AG04449 (cell line): Measurements from ENCODE around the gene CLEC4G.

Experiments
- CTCF ChIA-PET: fragments of 350-600 bp; formaldehyde crosslinking; extraction: SDS; loops from one replicate; lab custom pipeline; 2021; ENCODE audit warnings: antibody characterized with exemption; lab: Yijun Ruan, JAX
- POLR2A ChIA-PET: fragments of 400-600, 350-600 bp; formaldehyde crosslinking; extraction: SDS; loops from one replicate; lab custom pipeline; 2020; ENCODE audit warnings: antibody characterized with exemption, inconsistent platforms; lab: Yijun Ruan, JAX
- DNase-seq: peaks from one replicate; pipeline ENCODE4 v3.0.0-alpha.2; 2010; ENCODE audit warnings: low read depth, low spot score
- H3K4me3 ChIP-seq: 2 replicates; pipeline ENCODE4 v1.5.1; 2011; ENCODE audit warnings: low read depth, mild to moderate bottlenecking, control low read depth, low read length
- TF ChIP-seq, protein P1 (sequence below): IDR thresholded peaks from one replicate; pipeline ENCODE4 v1.5.1; 2011; ENCODE audit warnings: mild to moderate bottlenecking, moderate library complexity, low read length, control low read depth, inconsistent platforms; ENCODE audit not compliant: insufficient read depth; ENCODE audit errors: missing control alignments

Gene CLEC4G

DNA sequence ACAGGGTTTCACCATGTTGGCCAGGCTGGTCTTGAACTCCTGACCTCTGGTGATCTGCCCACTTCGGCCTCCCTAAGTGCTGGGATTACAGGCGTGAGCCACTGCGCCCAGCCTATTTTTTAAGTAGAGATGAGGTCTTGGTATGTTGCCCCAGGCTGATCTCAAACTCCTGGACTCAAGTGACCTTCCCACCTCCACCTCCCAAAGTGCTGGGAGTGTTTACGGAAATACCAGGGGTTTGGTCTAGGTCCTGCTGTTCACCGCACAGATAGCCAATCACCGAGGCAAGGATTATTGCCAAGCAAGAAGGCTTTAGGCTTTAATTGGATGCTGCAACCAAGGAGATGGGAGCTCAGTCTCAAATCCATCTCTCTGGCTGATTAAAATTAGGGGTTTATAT, 11.6 kb downstream of the CLEC4G start:
- DNase-seq, result no peak
- TF ChIP-seq, protein P1, sequence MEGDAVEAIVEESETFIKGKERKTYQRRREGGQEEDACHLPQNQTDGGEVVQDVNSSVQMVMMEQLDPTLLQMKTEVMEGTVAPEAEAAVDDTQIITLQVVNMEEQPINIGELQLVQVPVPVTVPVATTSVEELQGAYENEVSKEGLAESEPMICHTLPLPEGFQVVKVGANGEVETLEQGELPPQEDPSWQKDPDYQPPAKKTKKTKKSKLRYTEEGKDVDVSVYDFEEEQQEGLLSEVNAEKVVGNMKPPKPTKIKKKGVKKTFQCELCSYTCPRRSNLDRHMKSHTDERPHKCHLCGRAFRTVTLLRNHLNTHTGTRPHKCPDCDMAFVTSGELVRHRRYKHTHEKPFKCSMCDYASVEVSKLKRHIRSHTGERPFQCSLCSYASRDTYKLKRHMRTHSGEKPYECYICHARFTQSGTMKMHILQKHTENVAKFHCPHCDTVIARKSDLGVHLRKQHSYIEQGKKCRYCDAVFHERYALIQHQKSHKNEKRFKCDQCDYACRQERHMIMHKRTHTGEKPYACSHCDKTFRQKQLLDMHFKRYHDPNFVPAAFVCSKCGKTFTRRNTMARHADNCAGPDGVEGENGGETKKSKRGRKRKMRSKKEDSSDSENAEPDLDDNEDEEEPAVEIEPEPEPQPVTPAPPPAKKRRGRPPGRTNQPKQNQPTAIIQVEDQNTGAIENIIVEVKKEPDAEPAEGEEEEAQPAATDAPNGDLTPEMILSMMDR, result no peak
- POLR2A ChIA-PET, result no interaction called here
- no peak overlapping the region for H3K4me3 ChIP-seq
- CTCF ChIA-PET, result interaction anchor here (1.0 to 1.4 kb wide), 2 partner anchors 39 to 152 kb away, joined by 4 to 5 read pairs; partner anchors contain the start of gene TRAPPC5

GRCh38 chr19:7718668-7719067, 13.2 kb downstream of the CLEC4G start:
- ChIA-PET POLR2A (no interaction called here), CTCF (no interaction called here)
- TF ChIP-seq, protein P1, result no peak
- no peak for DNase-seq
- no peak overlapping the region for H3K4me3 ChIP-seq

DNA sequence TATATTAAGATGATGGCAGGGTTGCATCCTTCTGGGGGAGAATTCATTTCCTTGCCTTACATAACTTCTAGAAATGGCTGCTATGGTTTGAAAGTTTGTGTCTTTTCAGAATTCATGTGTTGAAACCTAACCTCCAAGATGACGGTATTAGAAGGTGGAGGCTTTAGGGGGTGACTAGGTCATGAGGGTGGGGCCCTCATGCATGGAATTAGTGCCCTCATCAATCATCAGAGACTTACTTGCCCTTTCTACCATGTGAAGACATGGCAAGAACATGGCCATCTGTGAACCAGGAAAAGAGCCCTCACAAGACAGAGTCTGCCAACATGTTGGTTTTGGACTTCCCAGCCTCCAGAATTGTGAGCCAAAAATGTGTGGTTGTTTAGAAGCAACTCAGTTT, 15.1 kb downstream of the CLEC4G start:
- POLR2A ChIA-PET, result no interaction called here
- DNase-seq, result no peak
- H3K4me3 ChIP-seq, result no peak overlapping the region
- TF ChIP-seq, protein P1, result no peak
- CTCF ChIA-PET, result interaction anchor here (1.4 kb wide), 2 partner anchors 36 to 83 kb away, joined by 3 to 5 read pairs; partner anchors contain the start of gene TRAPPC5

DNA sequence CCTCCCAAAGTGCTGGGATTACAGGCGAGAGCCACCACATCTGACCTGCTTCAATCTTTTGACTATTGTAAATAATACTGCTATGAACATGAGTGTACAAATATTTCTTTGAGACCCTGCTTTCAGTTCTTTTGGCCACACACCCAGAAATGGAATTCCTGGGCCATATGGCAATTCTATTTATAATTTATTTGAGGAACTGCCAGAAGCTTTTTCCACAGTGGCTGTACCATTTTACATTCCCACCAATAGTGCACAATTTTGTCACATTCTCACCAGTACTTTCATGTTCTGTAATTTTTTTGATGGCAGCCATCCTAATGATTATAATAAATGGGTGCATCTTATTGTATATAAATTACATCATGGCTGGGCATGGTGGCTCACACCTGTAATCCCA, 16.2 kb downstream of the CLEC4G start:
- ChIA-PET POLR2A (no interaction called here), CTCF (interaction anchor here (0.9 to 1.4 kb wide), 3 partner anchors 19 to 84 kb away, joined by 3 to 5 read pairs (median 3); partner anchors contain the start of gene TRAPPC5)

DNA sequence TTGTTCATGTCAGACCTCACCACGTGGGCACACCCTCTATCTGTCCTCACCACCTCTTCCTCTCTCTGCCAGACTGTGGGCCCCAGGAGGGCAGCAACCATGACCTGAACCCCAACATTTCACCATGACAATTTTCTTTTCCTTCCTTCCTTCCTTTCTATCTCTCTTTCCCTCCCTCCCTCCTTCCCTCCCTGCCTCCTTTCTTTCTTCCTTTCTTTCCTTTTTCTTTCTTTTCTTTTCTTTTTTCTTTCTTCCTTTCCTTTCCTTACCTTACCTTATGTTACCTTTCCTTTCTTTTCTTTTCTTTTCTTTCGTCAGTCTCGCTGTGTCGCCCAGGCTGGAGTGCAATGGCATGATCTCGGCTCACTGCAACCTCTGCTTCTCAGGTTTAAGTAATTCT, 21.3 kb downstream of the CLEC4G start:
- TF ChIP-seq, protein P1, result no peak
- DNase-seq, result no peak
- H3K4me3 ChIP-seq, result no peak overlapping the region
- POLR2A ChIA-PET, result no interaction called here
- CTCF ChIA-PET, result no interaction called here

More for the DNA sequence above, 16.2 kb downstream of the CLEC4G start:
- H3K4me3 ChIP-seq, result no peak overlapping the region
- DNase-seq, result no peak
- TF ChIP-seq, protein P1, result no peak

DNA sequence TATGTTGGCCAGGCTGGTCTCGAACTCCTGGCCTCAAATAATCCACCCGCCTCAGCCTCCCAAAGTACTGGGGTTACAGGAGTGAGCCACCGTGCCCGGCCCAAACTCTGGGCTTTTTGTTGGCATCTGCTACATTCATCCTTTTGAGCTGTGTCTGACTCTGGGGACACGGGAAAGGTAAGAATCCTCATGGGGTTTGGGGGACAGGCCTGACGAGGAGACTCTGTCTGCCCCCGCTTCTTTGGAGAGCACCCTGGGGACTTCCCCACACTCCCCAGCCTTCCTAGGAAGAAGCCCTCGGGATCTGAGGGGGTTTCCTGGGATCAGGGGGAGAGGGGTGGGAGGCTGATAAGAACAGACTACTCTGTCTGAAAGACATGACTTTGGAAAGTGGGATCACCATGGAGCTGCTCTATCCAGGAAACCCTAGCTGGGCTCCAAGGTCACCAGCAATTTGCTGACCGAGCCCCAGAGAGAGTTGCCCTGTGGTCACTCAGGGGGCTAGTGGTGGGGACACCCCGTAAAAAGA, 21.9 kb downstream of the CLEC4G start:
- ChIA-PET CTCF (no interaction called here), POLR2A (no interaction called here)
- TF ChIP-seq, protein P1, result no peak
- DNase-seq, result no peak
- no peak overlapping the region for H3K4me3 ChIP-seq
